MM.1S (cell line): Measurements from ENCODE around the gene HPCAL1.

ENCODE experiments used
- DNase-seq: peaks from one replicate; pipeline ENCODE4 v3.0.0-alpha.2; 2015
- H2AFZ ChIP-seq: fragments of 300-600 bp; sonication (generic); 2 replicates; pipeline ENCODE4 v1.6.0; 2016; ENCODE audit warnings: antibody characterized with exemption, low read length
- H3F3A ChIP-seq: fragments of 300-600 bp; sonication (generic); 2 replicates; pipeline ENCODE4 v1.6.1; 2016; ENCODE audit warnings: mild to moderate bottlenecking, antibody characterized with exemption, low read length, moderate library complexity, mixed read lengths; ENCODE audit not compliant: insufficient read depth
- H3K27ac ChIP-seq: fragments of 300-600 bp; sonication (generic); 2 replicates; pipeline ENCODE4 v1.5.1; 2016; ENCODE audit warnings: mild to moderate bottlenecking, low read length
- H3K27me3 ChIP-seq: fragments of 300-600 bp; sonication (generic); replicated peaks from 2 replicates; pipeline ENCODE4 v1.6.0; 2016; ENCODE audit warnings: low read length; ENCODE audit not compliant: insufficient read depth
- H3K36me3 ChIP-seq: fragments of 300-600 bp; sonication (generic); replicated peaks from 2 replicates; pipeline ENCODE4 v1.6.1; 2016; ENCODE audit warnings: mild to moderate bottlenecking, low read length, mixed read lengths; ENCODE audit not compliant: insufficient read depth
- H3K4me1 ChIP-seq: fragments of 300-600 bp; sonication (generic); 2 replicates; pipeline ENCODE4 v1.6.1; 2016; ENCODE audit warnings: low read length, mixed read lengths
- H3K4me2 ChIP-seq: fragments of 300-600 bp; sonication (generic); 2 replicates; pipeline ENCODE4 v1.6.0; 2016; ENCODE audit warnings: low read depth, low read length
- H3K4me3 ChIP-seq: fragments of 300-600 bp; sonication (generic); 2 replicates; pipeline ENCODE4 v1.5.1; 2016; ENCODE audit warnings: low read length, mixed read lengths
- H3K79me2 ChIP-seq: fragments of 300-600 bp; sonication (generic); 2 replicates; pipeline ENCODE4 v1.6.1; 2016; ENCODE audit warnings: mixed run types, low read length, mixed read lengths
- H3K9ac ChIP-seq: fragments of 300-600 bp; sonication (generic); 2 replicates; pipeline ENCODE4 v1.6.1; 2016; ENCODE audit warnings: low read length, mixed read lengths
- H3K9me2 ChIP-seq: fragments of 300-600 bp; sonication (generic); replicated peaks from 2 replicates; pipeline ENCODE4 v1.6.1; 2016; ENCODE audit warnings: mild to moderate bottlenecking, low read length, mixed read lengths; ENCODE audit not compliant: insufficient read depth
- H3K9me3 ChIP-seq: fragments of 300-600 bp; sonication (generic); replicated peaks from 2 replicates; pipeline ENCODE4 v1.6.1; 2016; ENCODE audit warnings: mild to moderate bottlenecking, low read length, mixed read lengths; ENCODE audit not compliant: insufficient read depth
- H4K20me1 ChIP-seq: fragments of 300-600 bp; sonication (generic); 2 replicates; pipeline ENCODE4 v1.6.1; 2016; ENCODE audit warnings: mild to moderate bottlenecking, low read length, moderate library complexity, mixed read lengths; ENCODE audit not compliant: insufficient read depth
- CTCF ChIP-seq: fragments of 300-600 bp; sonication (generic); IDR thresholded peaks from 2 replicates; pipeline ENCODE4 v1.5.1; 2016; ENCODE audit warnings: antibody characterized with exemption, low read length, mixed read lengths
- EZH2 ChIP-seq: fragments of 300-600 bp; sonication (generic); optimal IDR thresholded peaks from 2 replicates; pipeline ENCODE3; 2017; ENCODE audit warnings: low read depth, mild to moderate bottlenecking, antibody characterized with exemption, low read length, mixed read lengths
- EZH2phosphoT487 ChIP-seq: fragments of 300-600 bp; sonication (generic); IDR thresholded peaks from 2 replicates; pipeline ENCODE4 v1.6.1; 2018; ENCODE audit warnings: antibody characterized with exemption, low read length

The HPCAL1 gene

GRCh38 chr2:10413991-10414451, 111.3 kb downstream of the HPCAL1 start:
- no peak for DNase-seq
- Histone ChIP-seq H2AFZ (no peak overlapping the region), H3K27me3 (no peaks in the 10 kb centered on the region)

DNA sequence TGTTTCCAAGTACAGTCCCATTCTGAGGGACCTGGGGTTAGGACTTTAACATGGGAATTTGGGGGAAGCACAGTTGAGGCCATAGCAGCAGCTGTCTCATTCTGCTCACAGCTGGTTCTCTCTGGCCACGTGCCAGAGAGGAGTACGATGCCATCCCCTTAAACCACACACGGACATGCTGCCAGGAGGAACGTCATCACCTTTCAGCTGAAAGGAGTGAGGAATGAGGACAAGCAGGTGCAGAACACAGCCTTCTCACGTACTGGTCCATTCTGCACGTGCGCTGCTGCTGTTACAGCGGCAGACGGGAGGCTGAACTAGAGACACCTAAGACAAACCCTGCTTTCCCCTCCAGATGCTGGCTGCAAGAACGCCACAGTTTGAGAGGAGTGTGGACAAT, 111.9 kb downstream of the HPCAL1 start:
- no peak overlapping the region for H3K4me2 ChIP-seq

More at GRCh38 chr2:10413991-10414451, 111.3 kb downstream of the HPCAL1 start:
- Histone ChIP-seq H3K36me3 (no peaks in the 10 kb centered on the region), H3K27ac (no peak overlapping the region), H3K4me3 (no peak overlapping the region), H3K9ac (no peak overlapping the region), H3K4me2 (no peak overlapping the region), H3F3A (peaks cover 9% of the 10 kb centered on the region), H3K4me1 (peaks cover 19% of the 10 kb centered on the region), H3K9me3 (no peaks in the 10 kb centered on the region), H4K20me1 (no peaks in the 10 kb centered on the region), H3K9me2 (no peaks in the 10 kb centered on the region), H3K79me2 (peaks cover 46% of the 10 kb centered on the region)
- no peak for TF ChIP-seq CTCF
- no peak for TF ChIP-seq EZH2phosphoT487
- no peak for TF ChIP-seq EZH2

GRCh38 chr2:10415048-10415447, 112.3 kb downstream of the HPCAL1 start:
- Histone ChIP-seq H3K4me2 (no peak overlapping the region), H3K4me1 (peaks cover 12% of the 10 kb centered on the region), H3K9me3 (no peaks in the 10 kb centered on the region), H4K20me1 (no peaks in the 10 kb centered on the region), H3K79me2 (peaks cover 42% of the 10 kb centered on the region), H3F3A (peaks cover 2% of the 10 kb centered on the region; the same call in 1 of the 2 replicates), H3K27me3 (no peaks in the 10 kb centered on the region), H3K4me3 (no peak overlapping the region), H2AFZ (no peak overlapping the region), H3K9ac (no peak overlapping the region), H3K36me3 (no peaks in the 10 kb centered on the region), H3K9me2 (no peaks in the 10 kb centered on the region), H3K27ac (no peak overlapping the region)
- TF ChIP-seq EZH2phosphoT487 (no peak), CTCF (no peak), EZH2 (no peak)
- DNase-seq: no peak

More for the DNA sequence above, 111.9 kb downstream of the HPCAL1 start:
- DNase-seq: no peak
- H3K27ac ChIP-seq: no peak overlapping the region
- no peaks in the 10 kb centered on the region for H4K20me1 ChIP-seq
- H3K9ac ChIP-seq: no peak overlapping the region
- H3K9me3 ChIP-seq: no peaks in the 10 kb centered on the region
- peaks cover 5% of the 10 kb centered on the region for H3F3A ChIP-seq
- H3K79me2 ChIP-seq: peaks cover 42% of the 10 kb centered on the region
- H2AFZ ChIP-seq: no peak overlapping the region
- H3K27me3 ChIP-seq: no peaks in the 10 kb centered on the region
- H3K36me3 ChIP-seq: no peaks in the 10 kb centered on the region
- peaks cover 14% of the 10 kb centered on the region for H3K4me1 ChIP-seq
- TF ChIP-seq EZH2 (no peak), CTCF (no peak), EZH2phosphoT487 (no peak)
- no peaks in the 10 kb centered on the region for H3K9me2 ChIP-seq
- H3K4me3 ChIP-seq: no peak overlapping the region
